ENCODE data around the gene PLA2G6. TPM values are rescaled to one million over a fixed set of nuclear protein-coding genes. Genes with fewer than 3 reads are reported as not detected.
"Not testable (repeated sequence)": the region's sequence is repeated elsewhere in the genome, so short reads cannot be mapped to it uniquely, and the experiment has no call there.

The PLA2G6 gene
- total RNA-seq, 1 donor from 2014 or later = 32.1 TPM

- ATAC-seq (no peak), DNase-seq (ENCODE audit: low spot score) (no peak)
These were observed 11.2 kb downstream of the PLA2G6 start for GRCh38 chr22:38170469-38170868.

GRCh38 chr22:38169116-38169515, 12.5 kb downstream of the PLA2G6 start:
- ATAC-seq = no peak
- no peak for DNase-seq (ENCODE audit: low spot score)

GRCh38 chr22:38167988-38168407, 13.6 kb downstream of the PLA2G6 start:
- DNase-seq (ENCODE audit: low spot score) (peak; percentile 70), ATAC-seq (peak; percentile 33)

GRCh38 chr22:38165922-38166593, 15.6 kb downstream of the PLA2G6 start:
- DNase-seq (ENCODE audit: low spot score) (peak; percentile 82), ATAC-seq (peak; percentile 36)

- no peak for DNase-seq (ENCODE audit: low spot score)
These were observed 17.1 kb downstream of the PLA2G6 start for GRCh38 chr22:38164551-38164918.

GRCh38 chr22:38163844-38164550, 17.6 kb downstream of the PLA2G6 start:
- DNase-seq (ENCODE audit: low spot score) = peak; percentile 77
- ATAC-seq = peak; percentile 72

More at GRCh38 chr22:38164551-38164918, 17.1 kb downstream of the PLA2G6 start:
- peak; percentile 48 for ATAC-seq

- DNase-seq (ENCODE audit: low spot score) = no peak
- ATAC-seq = no peak
These were observed 18.5 kb downstream of the PLA2G6 start for GRCh38 chr22:38162881-38163843.

GRCh38 chr22:38155703-38156102, 25.9 kb downstream of the PLA2G6 start:
- no peak for ATAC-seq

GRCh38 chr22:38154563-38154915, 27.1 kb downstream of the PLA2G6 start:
- ATAC-seq; DNase-seq (ENCODE audit: low spot score): not testable (repeated sequence)

More at GRCh38 chr22:38155703-38156102, 25.9 kb downstream of the PLA2G6 start:
- no peak for DNase-seq (ENCODE audit: low spot score)

GRCh38 chr22:38153821-38154562, 27.6 kb downstream of the PLA2G6 start:
- DNase-seq (ENCODE audit: low spot score) = peak; percentile 78
- ATAC-seq = peak; percentile 97

- ATAC-seq (no peak), DNase-seq (ENCODE audit: low spot score) (no peak)
These were observed 30.5 kb downstream of the PLA2G6 start for GRCh38 chr22:38151126-38151500.

GRCh38 chr22:38148245-38148644, 33.4 kb downstream of the PLA2G6 start:
- DNase-seq (ENCODE audit: low spot score) = no peak
- no peak for ATAC-seq

GRCh38 chr22:38146166-38146565, 35.5 kb downstream of the PLA2G6 start:
- not testable (repeated sequence) for DNase-seq (ENCODE audit: low spot score); ATAC-seq

- no peak for ATAC-seq
- no peak for DNase-seq (ENCODE audit: low spot score)
These were observed 37.6 kb downstream of the PLA2G6 start for GRCh38 chr22:38144025-38144405.

- ATAC-seq = no peak
- DNase-seq (ENCODE audit: low spot score) = no peak
These were observed 39.0 kb downstream of the PLA2G6 start for GRCh38 chr22:38142606-38143005.

GRCh38 chr22:38141217-38141973, 40.2 kb downstream of the PLA2G6 start:
- peak; percentile 29 for DNase-seq (ENCODE audit: low spot score)

GRCh38 chr22:38139901-38140300, 41.7 kb downstream of the PLA2G6 start:
- no peak for ATAC-seq
- peak; percentile 41 for DNase-seq (ENCODE audit: low spot score)

More at GRCh38 chr22:38141217-38141973, 40.2 kb downstream of the PLA2G6 start:
- peak; percentile 26 for ATAC-seq

- ATAC-seq (no peak), DNase-seq (ENCODE audit: low spot score) (peak; percentile 38)
These were observed 42.7 kb downstream of the PLA2G6 start for GRCh38 chr22:38138961-38139360.

- ATAC-seq (peak; percentile 36), DNase-seq (ENCODE audit: low spot score) (peak; percentile 38)
These were observed 43.5 kb downstream of the PLA2G6 start for GRCh38 chr22:38137876-38138687.
